Activated CD4-positive, CD25-positive, alpha-beta regulatory T cell (primary cell): ENCODE data around the gene GRIP1.
"Not testable (repeated sequence)": the region's sequence is repeated elsewhere in the genome, so short reads cannot be mapped to it uniquely, and the experiment has no call there.

Experiments
- DNase-seq, 4 experiments: peaks; one replicate each; lab custom pipeline; 2025; lab: John Stamatoyannopoulos, UW

The GRIP1 gene

GRCh38 chr12:66531766-66532165 lies 147.1 kb downstream of the GRIP1 start:
- no peak for DNase-seq

DNA sequence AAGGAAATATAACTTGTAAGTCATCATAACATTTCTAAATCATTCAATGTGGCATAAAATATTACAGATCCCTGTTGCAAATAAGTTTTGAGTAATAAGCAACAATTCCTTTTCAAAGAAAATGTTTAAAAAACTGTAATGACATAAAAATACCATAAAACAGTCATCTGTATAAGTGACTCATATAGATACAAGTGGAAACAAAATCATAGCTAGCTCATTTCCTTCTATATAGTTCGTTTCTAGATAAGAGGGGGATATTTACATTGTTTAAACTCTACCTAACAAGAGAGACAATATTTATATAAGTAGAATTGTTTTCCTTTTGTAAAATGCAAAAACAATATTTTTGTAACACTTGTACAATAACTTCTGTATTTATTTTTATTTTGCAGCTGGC lies 148.9 kb downstream of the GRIP1 start:
- no peak for DNase-seq

DNA sequence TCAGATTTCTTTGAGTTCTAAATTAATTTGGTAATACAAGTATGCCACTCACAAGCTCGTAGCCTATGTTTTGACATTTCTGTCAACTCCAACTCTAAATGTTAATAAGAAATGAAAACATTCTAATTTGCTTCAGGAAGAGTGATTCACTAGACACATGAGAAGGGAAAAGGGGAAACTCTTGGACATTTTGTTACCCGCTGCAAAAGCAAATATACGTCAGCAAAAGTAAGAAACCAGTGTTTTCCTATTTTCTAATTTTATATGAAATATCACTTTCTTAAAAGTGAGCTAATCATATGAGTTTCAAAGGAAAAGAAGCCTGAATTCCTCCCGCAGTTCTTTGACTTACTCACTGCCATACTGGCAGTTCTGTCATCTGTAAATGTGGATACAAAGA lies 162.3 kb downstream of the GRIP1 start:
- DNase-seq: no peak

DNA sequence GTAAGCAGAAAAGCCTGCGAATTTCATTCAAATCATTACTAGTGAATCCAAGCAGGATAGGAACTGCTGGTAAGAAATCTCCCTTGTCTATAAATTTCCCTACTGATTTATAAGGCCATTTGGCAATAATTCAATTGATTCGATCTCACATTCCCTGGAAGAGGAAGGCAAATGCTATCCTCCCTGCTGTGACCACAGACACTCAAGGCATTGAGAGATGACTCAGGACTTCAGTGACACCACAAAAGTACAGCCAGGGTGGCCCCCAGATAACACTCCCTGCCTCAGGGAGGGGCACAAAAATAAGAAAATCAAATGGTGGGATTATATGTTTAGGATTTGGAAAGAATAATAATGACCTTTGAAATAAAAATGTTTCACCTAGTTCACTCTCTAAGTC lies 162.7 kb downstream of the GRIP1 start:
- DNase-seq: no peak

DNA sequence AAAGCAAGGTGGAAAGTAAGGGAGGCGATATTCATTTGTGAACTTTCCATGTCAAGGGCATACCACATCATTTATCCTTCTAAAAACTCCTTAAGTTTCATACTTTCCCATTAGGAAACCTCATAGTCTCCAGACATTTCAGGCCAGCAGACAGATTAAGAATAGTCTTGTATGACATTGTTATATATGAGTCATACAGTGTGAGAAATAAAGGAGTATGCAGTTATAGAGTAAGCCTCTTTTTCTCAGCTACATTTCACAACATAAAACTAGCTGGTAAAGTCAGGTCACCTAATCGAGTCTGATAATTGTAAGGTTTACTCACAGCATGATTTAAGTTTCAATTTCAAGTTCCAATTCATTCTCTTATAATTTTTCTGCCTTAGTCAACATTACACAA lies 164.3 kb downstream of the GRIP1 start:
- no peak for DNase-seq

DNA sequence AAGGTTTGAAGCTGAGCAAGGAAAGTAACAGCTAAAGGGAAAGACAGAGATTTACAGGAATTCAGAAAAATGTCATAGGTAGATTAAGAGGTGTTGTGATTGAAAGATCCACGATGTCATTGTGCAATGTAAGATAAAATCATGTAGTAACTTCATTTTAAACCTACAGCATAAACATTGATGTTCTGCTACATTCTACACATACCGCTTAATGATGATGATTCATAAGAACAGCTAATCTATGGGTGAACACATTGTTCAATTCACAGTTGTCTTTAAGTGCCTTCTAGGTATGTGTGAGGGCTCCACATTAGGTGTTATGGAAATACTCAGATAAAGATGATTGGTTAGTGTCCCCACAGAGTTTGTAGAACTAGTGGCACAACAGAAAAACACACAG lies 170.9 kb downstream of the GRIP1 start:
- no peak for DNase-seq

- DNase-seq: no peak
These were observed 175.1 kb downstream of the GRIP1 start for GRCh38 chr12:66503746-66504145.

DNA sequence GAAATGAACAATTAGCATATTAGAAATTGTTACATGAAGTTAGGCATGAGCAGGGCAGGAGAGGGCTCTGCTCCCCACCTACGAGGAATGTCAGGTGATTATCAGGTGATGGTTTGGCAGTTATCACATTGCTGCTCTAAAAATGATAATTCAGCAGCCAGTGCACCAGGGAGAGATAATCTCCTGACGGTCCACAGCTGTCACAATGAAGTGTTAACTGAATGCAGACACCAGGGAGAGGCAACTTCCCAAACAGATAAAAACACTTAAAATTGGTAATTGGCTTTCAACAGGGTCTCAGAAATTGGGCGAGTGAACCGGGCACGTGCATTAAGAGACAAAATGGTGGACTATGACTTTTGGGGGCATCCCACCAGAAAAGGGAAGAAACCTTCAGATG lies 176.0 kb downstream of the GRIP1 start:
- no peak for DNase-seq

DNA sequence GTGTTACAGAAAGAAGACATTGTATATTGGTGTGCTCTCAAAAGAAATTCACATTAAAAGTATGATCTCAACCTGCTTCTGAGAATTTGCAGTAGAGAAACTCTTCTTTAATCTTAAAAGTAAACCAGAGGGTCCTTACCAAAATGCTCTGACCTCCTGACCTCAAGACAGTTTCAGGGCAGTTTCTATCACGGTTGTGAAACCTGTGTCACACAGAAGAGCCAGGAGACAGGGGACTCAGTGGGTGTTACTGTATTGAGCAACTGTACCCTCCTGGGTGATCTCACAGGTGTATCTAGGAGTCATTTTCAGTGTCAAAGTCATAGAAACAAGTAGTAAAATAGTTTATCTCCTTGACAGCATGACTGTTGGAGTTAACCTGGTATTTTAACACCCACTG lies 178.0 kb downstream of the GRIP1 start:
- DNase-seq: no peak

- DNase-seq: no peak
These were observed 178.8 kb downstream of the GRIP1 start for GRCh38 chr12:66500091-66500490.

GRCh38 chr12:66499000-66499399 lies 179.9 kb downstream of the GRIP1 start:
- DNase-seq: no peak

- DNase-seq: not testable (repeated sequence)
These were observed 180.8 kb downstream of the GRIP1 start for GRCh38 chr12:66498059-66498458.

GRCh38 chr12:66497008-66497897 lies 181.6 kb downstream of the GRIP1 start:
- DNase-seq: no peak

DNA sequence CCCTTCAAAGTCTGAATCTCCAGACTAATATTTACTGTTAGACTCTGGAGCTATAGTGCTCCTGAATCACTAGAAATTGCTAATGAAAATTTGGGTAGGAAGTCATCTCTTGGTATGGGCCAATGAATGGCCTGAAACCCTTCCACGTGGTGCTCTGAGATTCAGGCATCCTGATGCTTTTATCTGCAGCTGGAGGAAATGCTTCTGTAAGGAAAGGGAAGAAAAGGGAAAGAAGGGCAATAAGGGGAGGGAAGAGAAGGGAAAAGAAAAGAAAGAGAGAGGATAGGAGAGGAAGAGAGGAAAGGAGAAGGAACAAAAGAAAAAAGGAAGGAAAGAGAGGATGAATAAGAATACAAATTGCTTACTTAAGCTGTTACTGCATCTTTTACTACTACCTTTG lies 182.3 kb downstream of the GRIP1 start:
- no peak for DNase-seq

GRCh38 chr12:66495709-66496108 lies 183.2 kb downstream of the GRIP1 start:
- DNase-seq: no peak

DNA sequence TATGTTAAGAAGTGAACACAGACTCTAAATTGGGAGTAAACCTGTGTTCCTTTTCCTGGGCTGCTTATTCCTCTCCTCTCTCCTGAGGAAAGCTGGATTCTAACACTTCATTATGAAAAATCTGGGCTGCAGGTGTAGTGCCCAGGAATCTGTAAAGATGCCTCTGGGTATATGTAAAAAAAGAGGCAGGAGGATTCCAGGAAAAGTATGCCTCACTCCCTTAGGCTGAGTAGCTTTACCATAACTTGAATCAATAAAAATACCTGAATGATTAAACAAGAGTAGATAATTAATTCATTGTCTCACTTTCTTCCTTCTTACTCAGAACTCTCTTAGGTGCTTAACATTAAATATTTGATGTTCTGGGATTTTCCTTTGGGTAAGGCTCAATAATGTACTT lies 185.1 kb downstream of the GRIP1 start:
- no peak for DNase-seq

DNA sequence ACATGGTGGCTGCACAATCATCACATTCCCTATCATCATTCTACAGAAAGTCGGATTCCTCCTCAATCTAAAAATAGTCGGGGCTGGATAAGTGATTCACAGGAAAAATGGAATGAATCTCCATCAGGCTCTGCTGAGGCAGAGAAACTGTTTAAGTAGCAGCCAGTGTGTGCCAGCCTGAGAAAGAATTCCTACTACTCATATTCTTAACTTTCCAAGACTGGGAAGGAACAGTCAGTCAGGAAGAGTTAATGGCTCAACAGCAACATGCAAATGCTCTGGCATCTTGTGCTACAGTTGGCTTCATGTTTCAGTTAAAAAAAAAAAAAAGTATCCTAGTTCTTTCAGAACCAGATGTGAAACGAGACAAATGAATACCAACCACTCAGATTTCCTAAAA lies 187.0 kb downstream of the GRIP1 start:
- no peak for DNase-seq

- no peak for DNase-seq
These were observed 196.3 kb downstream of the GRIP1 start for GRCh38 chr12:66482351-66483203.

DNA sequence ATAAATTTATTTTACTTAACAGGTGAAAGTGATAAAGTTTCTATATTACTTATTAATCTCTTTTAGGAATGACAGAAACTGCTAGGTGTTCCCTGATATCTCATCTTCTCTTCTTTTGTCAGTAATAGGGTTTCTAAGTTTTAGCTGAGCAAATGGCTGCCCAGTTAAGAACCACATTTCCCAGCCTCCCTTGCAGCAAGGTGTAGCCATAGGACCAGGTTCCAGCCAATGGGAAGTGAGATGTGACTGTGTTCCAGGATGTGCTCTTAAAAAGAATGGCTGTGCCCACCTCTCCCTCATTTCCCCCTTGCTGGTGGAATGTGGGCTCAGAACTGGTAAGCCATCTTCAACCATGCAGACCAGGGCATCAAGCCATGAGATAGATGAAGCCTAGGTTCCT lies 210.9 kb downstream of the GRIP1 start:
- DNase-seq: no peak

DNA sequence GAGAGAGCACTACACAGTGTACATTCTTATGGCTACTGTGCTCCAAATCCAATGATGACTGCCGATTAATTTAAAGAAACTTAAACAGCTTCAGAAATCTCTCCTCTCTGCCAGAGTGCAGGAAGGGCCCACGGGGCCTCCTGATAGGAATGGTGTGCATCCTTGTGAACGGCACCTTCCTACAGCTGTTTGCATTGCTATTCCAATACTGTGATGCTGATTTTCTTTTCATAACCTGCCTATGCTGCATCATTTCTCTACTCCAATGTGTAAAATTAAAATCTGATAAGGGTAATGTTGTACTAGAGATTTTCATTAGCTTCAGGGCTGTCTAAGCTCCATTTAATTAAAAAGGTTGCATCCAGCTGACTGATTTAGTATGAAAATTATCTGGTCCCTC lies 217.5 kb downstream of the GRIP1 start:
- DNase-seq: no peak

DNA sequence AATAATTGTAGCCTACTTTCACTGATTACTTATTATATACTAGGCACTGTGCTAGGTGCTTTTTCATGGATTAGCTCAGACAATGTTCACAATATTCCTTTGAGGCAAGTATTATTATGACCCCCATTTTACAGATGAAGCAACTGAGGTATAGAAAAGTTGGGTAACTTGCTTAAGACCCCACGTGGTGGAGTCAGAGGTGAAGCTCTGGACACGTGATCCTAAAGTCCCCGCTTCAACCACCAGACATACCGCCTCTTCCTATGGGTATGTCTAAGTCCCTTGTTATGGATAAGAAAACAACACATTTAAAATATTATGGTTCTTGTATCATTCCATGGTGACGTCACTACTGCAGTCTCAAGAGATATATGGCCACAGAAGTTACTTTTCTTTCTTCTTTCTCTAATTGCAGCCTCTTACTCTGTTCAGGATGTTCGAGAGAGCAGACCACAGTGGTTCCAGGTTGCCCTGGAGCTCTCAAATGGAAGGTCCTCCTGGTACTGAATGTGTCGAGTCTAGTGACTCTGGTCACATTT lies 218.9 kb downstream of the GRIP1 start:
- DNase-seq: no peak

DNA sequence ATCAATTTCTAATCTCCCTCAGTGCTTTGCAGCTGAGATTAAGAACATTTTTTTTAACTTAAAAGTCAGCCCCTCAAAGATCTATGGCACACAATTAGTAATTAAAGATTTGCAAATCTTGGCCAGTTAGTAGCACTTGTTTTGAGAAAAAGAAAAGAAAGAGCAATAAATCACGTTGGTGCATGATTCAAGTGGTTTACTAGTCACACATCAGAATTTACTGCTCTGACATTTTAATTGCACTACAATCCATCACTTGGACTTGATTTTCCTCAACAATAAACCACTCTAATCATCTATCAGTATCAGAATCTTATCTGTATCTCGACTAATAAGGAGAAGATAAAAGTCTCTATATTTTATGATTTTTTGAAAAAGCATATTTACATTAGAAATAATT lies 222.3 kb downstream of the GRIP1 start:
- no peak for DNase-seq

GRCh38 chr12:66453844-66454243 lies 225.0 kb downstream of the GRIP1 start:
- no peak for DNase-seq
